Left lung (tissue), 10 donors: ENCODE data around the gene GOLIM4. TPM values are rescaled to one million over a fixed set of nuclear protein-coding genes. Genes with fewer than 3 reads are reported as not detected.

Experiments
- ATAC-seq: fragments of 200-7000 bp; cut with Tn5 transposase; one replicate; pipeline ENCODE4 v1.9.1; 2020; ENCODE audit warnings: moderate library complexity
- DNase-seq, 4 donors: peaks; one replicate each; pipeline ENCODE4 v3.0.0-alpha.2; 2013 to 2020
- H3K27ac ChIP-seq, 2 donors: fragments of 200-600 bp; sonication (generic) in 1 of 2; one replicate each; pipeline versions ENCODE4 v1.5.0 to v1.8.0; 2020 to 2021
- H3K27me3 ChIP-seq, 2 donors: fragments of 200-600 bp; sonication (generic) in 1 of 2; one replicate each; pipeline versions ENCODE4 v1.5.0 to v1.8.0; 2020 to 2021
- H3K36me3 ChIP-seq, 2 donors: fragments of 200-600 bp; sonication (generic) in 1 of 2; one replicate each; pipeline versions ENCODE4 v1.5.0 to v1.8.0; 2020 to 2021
- H3K4me1 ChIP-seq, 2 donors: fragments of 200-600 bp; one replicate each; pipeline ENCODE4 v1.8.0; 2021
- H3K4me3 ChIP-seq, 2 donors: fragments of 200-600 bp; sonication (generic) in 1 of 2; one replicate each; pipeline versions ENCODE4 v1.5.0 to v1.8.0; 2020 to 2021; ENCODE audit warnings: mild to moderate bottlenecking in 1 of 2
- H3K9me3 ChIP-seq, 2 donors: fragments of 200-600 bp; sonication (generic) in 1 of 2; one replicate each; pipeline versions ENCODE4 v1.5.0 to v1.8.0; 2020 to 2021
- intact Hi-C, 2 donors: fragments of 100-400 bp; cut with DNase I; formaldehyde crosslinking; loops; one replicate each; pipeline versions ENCODE4 v1.11.2 to v1.14.2; 2022
- polyA plus RNA-seq, 6 donors: library from polyadenylated mRNA; unstranded; fragments of 120-200 nt; gene quantifications; one replicate each; pipeline ENCODE4 v1.2.1, GENCODE V29; 2013; ENCODE audit not compliant: insufficient read length in 6 of 6
- total RNA-seq, 2 donors: library from RNA; stranded (reverse); fragmentation: NEBNext Ultra II Directional; extraction: Animal tissue kit (Norgen Biotek cat#: 25700); gene quantifications; one replicate each; pipeline ENCODE4 v1.2.1, GENCODE V29; 2021
- TF ChIP-seq, protein P1 (sequence below), 2 donors: fragments of 200-600 bp; sonication (generic) in 1 of 2; IDR thresholded peaks; one replicate each; pipeline versions ENCODE4 v1.5.0 to v1.8.0; 2021; ENCODE audit warnings: antibody characterized with exemption in 2 of 2
- donor health status: DM: no; HTN: yes; CAD: no.
- donor health status: DM: no; HTN: no; CAD: no.

GOLIM4 gene
- total and polyA plus RNA-seq, 8 donors, result 40.6 to 85.2 (median 73.2) TPM

- TF ChIP-seq, protein P1, sequence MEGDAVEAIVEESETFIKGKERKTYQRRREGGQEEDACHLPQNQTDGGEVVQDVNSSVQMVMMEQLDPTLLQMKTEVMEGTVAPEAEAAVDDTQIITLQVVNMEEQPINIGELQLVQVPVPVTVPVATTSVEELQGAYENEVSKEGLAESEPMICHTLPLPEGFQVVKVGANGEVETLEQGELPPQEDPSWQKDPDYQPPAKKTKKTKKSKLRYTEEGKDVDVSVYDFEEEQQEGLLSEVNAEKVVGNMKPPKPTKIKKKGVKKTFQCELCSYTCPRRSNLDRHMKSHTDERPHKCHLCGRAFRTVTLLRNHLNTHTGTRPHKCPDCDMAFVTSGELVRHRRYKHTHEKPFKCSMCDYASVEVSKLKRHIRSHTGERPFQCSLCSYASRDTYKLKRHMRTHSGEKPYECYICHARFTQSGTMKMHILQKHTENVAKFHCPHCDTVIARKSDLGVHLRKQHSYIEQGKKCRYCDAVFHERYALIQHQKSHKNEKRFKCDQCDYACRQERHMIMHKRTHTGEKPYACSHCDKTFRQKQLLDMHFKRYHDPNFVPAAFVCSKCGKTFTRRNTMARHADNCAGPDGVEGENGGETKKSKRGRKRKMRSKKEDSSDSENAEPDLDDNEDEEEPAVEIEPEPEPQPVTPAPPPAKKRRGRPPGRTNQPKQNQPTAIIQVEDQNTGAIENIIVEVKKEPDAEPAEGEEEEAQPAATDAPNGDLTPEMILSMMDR (IDR thresholded peaks at IDR 0.05), result peak; percentile 45 to 49
- peak; percentile 92 for ATAC-seq
- no peaks in the 10 kb centered on the region for H3K27me3 ChIP-seq
- peaks cover 0 to 25% of the 10 kb centered on the region in 2 donors for H3K36me3 ChIP-seq
- H3K4me3 ChIP-seq, result no peak overlapping the region
- no peak overlapping the region for H3K27ac ChIP-seq
- intact Hi-C loops, result no loop called here
- H3K4me1 ChIP-seq, result no peaks in the 10 kb centered on the region
- H3K9me3 ChIP-seq, result no peaks in the 10 kb centered on the region
- peak in 1 of 4 donors; percentile 28 for DNase-seq
These were observed 55.0 kb downstream of the GOLIM4 start for GRCh38 chr3:168040607-168041208.

DNA sequence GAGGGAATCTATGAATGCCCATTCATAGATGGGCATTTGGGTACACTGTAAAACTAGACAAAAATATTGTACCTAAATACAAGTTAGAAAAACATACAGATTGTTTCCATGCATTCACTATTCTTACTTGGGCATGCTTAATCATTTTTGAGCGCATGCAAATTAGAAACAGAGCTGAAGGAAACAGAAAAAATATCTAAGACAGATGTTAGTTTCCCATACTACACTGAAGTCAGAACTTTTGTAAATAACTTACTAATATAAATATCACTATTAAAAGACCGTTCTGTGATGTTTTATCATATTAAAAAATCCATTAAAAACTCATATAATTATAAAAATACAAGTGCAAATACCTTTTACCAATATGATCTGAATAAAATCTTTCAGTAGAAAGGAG is 58.7 kb downstream of the GOLIM4 start:
- no peak overlapping the region for H3K27ac ChIP-seq
- TF ChIP-seq, protein P1 (IDR thresholded peaks at IDR 0.05), result no peak
- no peaks in the 10 kb centered on the region for H3K9me3 ChIP-seq
- no peak overlapping the region for H3K4me3 ChIP-seq
- no peaks in the 10 kb centered on the region for H3K4me1 ChIP-seq
- DNase-seq (no peak), ATAC-seq (no peak)
- H3K27me3 ChIP-seq, result no peaks in the 10 kb centered on the region
- H3K36me3 ChIP-seq, result peaks cover 0 to 19% of the 10 kb centered on the region in 2 donors
- intact Hi-C loops, result no loop called here

DNA sequence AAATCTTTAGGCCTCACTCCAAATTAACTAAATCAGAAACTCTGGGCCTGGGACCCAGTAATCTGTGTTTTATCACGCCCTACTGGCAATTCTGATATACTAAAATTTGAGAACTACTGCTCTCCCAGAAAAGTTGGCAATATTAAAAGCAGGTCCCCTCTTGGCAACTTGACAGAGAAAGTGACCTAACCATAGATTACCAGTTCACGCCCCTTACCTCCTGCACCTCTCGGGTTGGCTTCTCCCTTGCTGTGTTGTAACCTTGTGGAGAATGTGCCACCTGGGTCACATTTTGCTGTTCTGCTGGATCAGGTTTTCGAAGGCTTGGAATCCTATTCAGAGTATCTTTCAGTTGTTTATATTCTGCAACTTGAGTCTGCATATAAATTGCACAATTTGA is 59.1 kb downstream of the GOLIM4 start:
- no peak for ATAC-seq
- H3K4me3 ChIP-seq, result no peak overlapping the region
- no peaks in the 10 kb centered on the region for H3K4me1 ChIP-seq
- TF ChIP-seq, protein P1 (IDR thresholded peaks at IDR 0.05), result no peak
- peak in 1 of 4 donors; percentile 11 for DNase-seq
- peaks cover 0 to 23% of the 10 kb centered on the region in 2 donors for H3K36me3 ChIP-seq
- intact Hi-C loops, result no loop called here
- H3K27me3 ChIP-seq, result no peaks in the 10 kb centered on the region
- no peak overlapping the region for H3K27ac ChIP-seq
- H3K9me3 ChIP-seq, result no peaks in the 10 kb centered on the region

GRCh38 chr3:168034152-168034928 is 61.4 kb downstream of the GOLIM4 start:
- TF ChIP-seq, protein P1 (IDR thresholded peaks at IDR 0.05), result no peak
- Histone ChIP-seq H3K9me3 (no peaks in the 10 kb centered on the region), H3K27ac (no peak overlapping the region), H3K4me3 (no peak overlapping the region), H3K27me3 (no peaks in the 10 kb centered on the region), H3K4me1 (no peaks in the 10 kb centered on the region), H3K36me3 (peaks cover 0 to 34% of the 10 kb centered on the region in 2 donors)
- intact Hi-C loops, result no loop called here
- ATAC-seq (no peak), DNase-seq (no peak)

GRCh38 chr3:168030577-168030976 is 65.1 kb downstream of the GOLIM4 start:
- no peak for ATAC-seq
- DNase-seq, result no peak
- H3K27me3 ChIP-seq, result no peaks in the 10 kb centered on the region
- TF ChIP-seq, protein P1 (IDR thresholded peaks at IDR 0.05), result no peak
- H3K9me3 ChIP-seq, result no peaks in the 10 kb centered on the region
- H3K27ac ChIP-seq, result no peak overlapping the region
- intact Hi-C loops, result no loop called here
- H3K4me3 ChIP-seq, result no peak overlapping the region
- H3K36me3 ChIP-seq, result peaks cover 0 to 53% of the 10 kb centered on the region in 2 donors
- no peaks in the 10 kb centered on the region for H3K4me1 ChIP-seq
